Central memory CD8-positive, alpha-beta T cell (primary cell): Measurements from ENCODE around the gene DDX50.
"Not testable (repeated sequence)": the region's sequence is repeated elsewhere in the genome, so short reads cannot be mapped to it uniquely, and the experiment has no call there.

ENCODE experiments used
- ATAC-seq: fragments of 150-1000 bp; cut with Tn5 transposase; replicated peaks from 2 replicates; pipeline ENCODE4 v1.10.0; 2022; ENCODE audit warnings: mild to moderate bottlenecking, moderate FRiP score, moderate number of reproducible peaks; ENCODE audit not compliant: poor library complexity, severe bottlenecking; ENCODE audit errors: extremely low read depth
- DNase-seq, 2 donors: peaks; one replicate each; pipeline ENCODE4 v3.0.0; 2021; ENCODE audit warnings: low spot score in 2 of 2
- H3K27ac Mint-ChIP-seq: one replicate; pipeline ENCODE4 v1.8.0; 2022; ENCODE audit warnings: low read depth, mild to moderate bottlenecking, moderate library complexity, mixed read lengths
- H3K27me3 Mint-ChIP-seq: one replicate; pipeline ENCODE4 v1.8.0; 2022; ENCODE audit warnings: mixed read lengths
- H3K36me3 Mint-ChIP-seq: one replicate; pipeline ENCODE4 v1.8.0; 2022; ENCODE audit warnings: mild to moderate bottlenecking, moderate library complexity, mixed read lengths; ENCODE audit not compliant: insufficient read depth
- H3K4me1 Mint-ChIP-seq: one replicate; pipeline ENCODE4 v1.8.0; 2022; ENCODE audit warnings: mixed read lengths
- H3K4me3 Mint-ChIP-seq: one replicate; pipeline ENCODE4 v1.8.0; 2022; ENCODE audit warnings: mild to moderate bottlenecking, moderate library complexity, mixed read lengths
- H3K9me3 Mint-ChIP-seq: one replicate; pipeline ENCODE4 v1.8.0; 2022; ENCODE audit warnings: mixed read lengths

The DDX50 gene

DNA sequence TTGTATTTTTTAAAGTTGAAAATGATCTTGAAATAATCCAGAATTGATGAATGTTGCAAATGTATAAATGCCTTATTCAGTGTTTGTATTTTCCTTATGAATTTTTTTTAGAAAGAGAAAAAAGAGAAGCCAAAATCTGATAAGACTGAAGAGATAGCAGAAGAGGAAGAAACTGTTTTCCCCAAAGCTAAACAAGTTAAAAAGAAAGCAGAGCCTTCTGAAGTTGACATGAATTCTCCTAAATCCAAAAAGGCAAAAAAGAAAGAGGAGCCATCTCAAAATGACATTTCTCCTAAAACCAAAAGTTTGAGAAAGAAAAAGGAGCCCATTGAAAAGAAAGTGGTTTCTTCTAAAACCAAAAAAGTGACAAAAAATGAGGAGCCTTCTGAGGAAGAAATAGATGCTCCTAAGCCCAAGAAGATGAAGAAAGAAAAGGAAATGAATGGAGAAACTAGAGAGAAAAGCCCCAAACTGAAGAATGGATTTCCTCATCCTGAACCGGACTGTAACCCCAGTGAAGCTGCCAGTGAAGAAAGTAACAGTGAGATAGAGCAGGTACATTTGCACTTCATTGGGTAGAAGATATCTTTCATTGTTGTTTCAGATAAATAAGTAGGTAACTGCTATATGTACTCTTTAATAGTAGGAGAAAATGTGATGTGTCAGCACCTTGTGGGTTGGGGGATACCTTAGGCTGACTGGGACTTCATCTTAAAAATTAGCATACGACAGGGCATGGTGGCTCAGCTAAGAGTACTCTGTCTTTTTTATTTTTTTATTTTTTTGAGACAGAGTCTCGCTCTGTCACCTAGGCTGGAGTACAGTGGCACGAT is 58.8 kb downstream of the DDX50 start:
- Mint-ChIP-seq H3K27me3 (no peaks in the 10 kb centered on the region), H3K27ac (peak overlapping the region; percentile 53), H3K4me3 (peak overlapping the region; percentile 18), H3K36me3 (peaks cover 68% of the 10 kb centered on the region), H3K4me1 (peaks cover 45% of the 10 kb centered on the region), H3K9me3 (no peaks in the 10 kb centered on the region)
- ATAC-seq (no peak), DNase-seq (no peak)

GRCh38 chr10:68963151-68963550 is 62.0 kb downstream of the DDX50 start:
- ATAC-seq (no peak), DNase-seq (no peak)
- Mint-ChIP-seq H3K4me3 (no peak overlapping the region), H3K27me3 (no peaks in the 10 kb centered on the region), H3K4me1 (peaks cover 26% of the 10 kb centered on the region), H3K36me3 (peaks cover 83% of the 10 kb centered on the region), H3K27ac (no peak overlapping the region), H3K9me3 (no peaks in the 10 kb centered on the region)

DNA sequence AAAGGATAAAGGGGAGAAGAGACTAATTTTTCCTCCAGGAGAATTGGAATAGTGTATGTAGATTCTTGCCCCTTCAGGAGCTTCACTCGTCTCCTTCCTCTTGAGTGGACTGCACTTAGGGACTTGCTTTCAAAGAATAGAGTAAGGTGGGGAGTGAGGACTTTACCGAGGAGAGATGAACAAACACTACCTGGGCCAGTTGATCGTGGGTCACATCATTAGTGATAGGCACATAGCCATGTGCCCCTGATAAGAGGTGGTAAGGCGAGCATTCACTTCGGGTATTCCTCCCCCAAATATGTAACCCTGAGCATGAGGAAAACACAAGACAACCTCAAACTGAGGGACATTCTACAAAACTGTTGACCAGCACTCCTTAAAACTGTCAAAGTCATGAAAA is 72.9 kb downstream of the DDX50 start:
- Mint-ChIP-seq H3K4me3 (no peak overlapping the region), H3K36me3 (peaks cover 91% of the 10 kb centered on the region), H3K9me3 (no peaks in the 10 kb centered on the region), H3K4me1 (peaks cover 3% of the 10 kb centered on the region), H3K27me3 (no peaks in the 10 kb centered on the region), H3K27ac (no peak overlapping the region)
- ATAC-seq: no peak
- DNase-seq: no peak

DNA sequence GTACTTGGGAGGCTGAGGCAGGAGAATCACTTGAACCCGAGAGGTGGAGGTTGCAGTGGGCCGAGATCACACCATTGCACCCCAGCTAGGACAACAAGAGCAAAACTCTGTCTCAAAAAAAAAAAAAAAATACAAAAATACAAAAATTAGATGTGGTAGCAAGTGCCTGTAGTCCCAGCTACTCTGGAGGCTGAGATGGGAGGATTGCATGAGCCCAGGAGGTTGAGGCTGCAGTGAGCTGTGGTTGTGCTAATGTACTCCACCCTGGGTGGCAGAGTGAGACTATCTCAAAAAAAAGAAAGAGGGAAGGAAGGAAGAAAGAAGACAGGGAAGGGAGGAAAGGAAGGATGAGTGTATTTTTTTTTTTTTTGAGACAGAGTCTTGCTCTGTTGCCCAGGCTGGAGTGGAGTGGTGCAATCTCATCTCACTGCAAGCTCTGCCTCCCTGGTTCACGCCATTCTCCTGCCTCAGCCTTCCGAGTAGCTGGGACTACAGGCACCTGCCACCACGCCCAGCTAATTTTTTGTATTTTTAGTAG is 74.9 kb downstream of the DDX50 start:
- peaks cover 90% of the 10 kb centered on the region for H3K36me3 Mint-ChIP-seq
- peak overlapping the region; percentile 55 for H3K27ac Mint-ChIP-seq

DNA sequence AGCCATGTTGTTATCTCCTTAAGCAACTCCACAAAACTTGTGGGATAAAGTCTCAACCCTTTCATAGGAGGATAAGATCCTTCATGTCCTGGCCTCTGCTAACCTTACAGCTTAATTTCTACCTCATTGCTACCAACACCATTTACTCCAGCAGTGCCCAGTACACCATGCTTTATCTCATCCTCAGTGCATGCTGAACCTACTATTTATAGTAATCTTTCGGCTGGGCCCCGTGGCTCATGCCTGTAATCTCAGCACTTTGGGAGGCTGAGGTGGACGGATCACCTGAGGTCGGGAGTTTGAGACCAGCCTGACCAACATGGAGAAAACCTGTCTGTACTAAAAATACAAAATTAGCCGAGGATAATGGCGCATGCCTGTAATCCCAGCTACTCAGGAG is 78.6 kb downstream of the DDX50 start:
- H3K4me1 Mint-ChIP-seq, H3K27ac Mint-ChIP-seq, H3K27me3 Mint-ChIP-seq, ATAC-seq, DNase-seq, H3K9me3 Mint-ChIP-seq, H3K4me3 Mint-ChIP-seq: not testable (repeated sequence)
- peaks cover 74% of the 10 kb centered on the region for H3K36me3 Mint-ChIP-seq

More for the DNA sequence above, 74.9 kb downstream of the DDX50 start:
- not testable (repeated sequence) for H3K4me1 Mint-ChIP-seq, H3K4me3 Mint-ChIP-seq, DNase-seq, ATAC-seq, H3K27me3 Mint-ChIP-seq, H3K9me3 Mint-ChIP-seq

- ATAC-seq (peak; percentile 32), DNase-seq (no peak)
- Mint-ChIP-seq H3K27ac (no peak overlapping the region), H3K4me1 (peaks cover 6% of the 10 kb centered on the region), H3K4me3 (no peak overlapping the region), H3K27me3 (no peaks in the 10 kb centered on the region), H3K9me3 (no peaks in the 10 kb centered on the region), H3K36me3 (peaks cover 65% of the 10 kb centered on the region)
These were observed 80.0 kb downstream of the DDX50 start for GRCh38 chr10:68981074-68981473.

DNA sequence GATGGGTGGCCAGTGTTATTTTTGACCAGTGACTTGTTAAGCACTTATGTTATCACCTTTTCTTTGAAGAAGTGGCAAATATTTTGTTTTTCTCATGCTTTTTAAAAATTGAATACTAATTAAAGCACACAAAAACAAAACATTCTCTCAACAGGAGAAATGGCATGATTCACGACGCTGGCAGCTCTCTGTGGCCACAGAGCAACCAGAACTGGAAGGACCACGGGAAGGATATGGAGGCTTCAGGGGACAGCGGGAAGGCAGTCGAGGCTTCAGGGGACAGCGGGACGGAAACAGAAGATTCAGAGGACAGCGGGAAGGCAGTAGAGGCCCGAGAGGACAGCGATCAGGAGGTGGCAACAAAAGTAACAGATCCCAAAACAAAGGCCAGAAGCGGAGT is 81.3 kb downstream of the DDX50 start:
- peaks cover 56% of the 10 kb centered on the region for H3K36me3 Mint-ChIP-seq
- H3K27me3 Mint-ChIP-seq: no peaks in the 10 kb centered on the region
- H3K4me3 Mint-ChIP-seq: no peak overlapping the region
- H3K9me3 Mint-ChIP-seq: no peaks in the 10 kb centered on the region
- DNase-seq (no peak), ATAC-seq (no peak)
- H3K27ac Mint-ChIP-seq: no peak overlapping the region
- peaks cover 11% of the 10 kb centered on the region for H3K4me1 Mint-ChIP-seq

- DNase-seq (no peak), ATAC-seq (no peak)
- H3K4me3 Mint-ChIP-seq: peak overlapping the region; percentile 94
- no peaks in the 10 kb centered on the region for H3K27me3 Mint-ChIP-seq
- peaks cover 27% of the 10 kb centered on the region for H3K36me3 Mint-ChIP-seq
- peak overlapping the region; percentile 92 for H3K27ac Mint-ChIP-seq
- peaks cover 44% of the 10 kb centered on the region for H3K4me1 Mint-ChIP-seq
- no peaks in the 10 kb centered on the region for H3K9me3 Mint-ChIP-seq
These were observed 86.5 kb downstream of the DDX50 start for GRCh38 chr10:68987611-68988010.

DNA sequence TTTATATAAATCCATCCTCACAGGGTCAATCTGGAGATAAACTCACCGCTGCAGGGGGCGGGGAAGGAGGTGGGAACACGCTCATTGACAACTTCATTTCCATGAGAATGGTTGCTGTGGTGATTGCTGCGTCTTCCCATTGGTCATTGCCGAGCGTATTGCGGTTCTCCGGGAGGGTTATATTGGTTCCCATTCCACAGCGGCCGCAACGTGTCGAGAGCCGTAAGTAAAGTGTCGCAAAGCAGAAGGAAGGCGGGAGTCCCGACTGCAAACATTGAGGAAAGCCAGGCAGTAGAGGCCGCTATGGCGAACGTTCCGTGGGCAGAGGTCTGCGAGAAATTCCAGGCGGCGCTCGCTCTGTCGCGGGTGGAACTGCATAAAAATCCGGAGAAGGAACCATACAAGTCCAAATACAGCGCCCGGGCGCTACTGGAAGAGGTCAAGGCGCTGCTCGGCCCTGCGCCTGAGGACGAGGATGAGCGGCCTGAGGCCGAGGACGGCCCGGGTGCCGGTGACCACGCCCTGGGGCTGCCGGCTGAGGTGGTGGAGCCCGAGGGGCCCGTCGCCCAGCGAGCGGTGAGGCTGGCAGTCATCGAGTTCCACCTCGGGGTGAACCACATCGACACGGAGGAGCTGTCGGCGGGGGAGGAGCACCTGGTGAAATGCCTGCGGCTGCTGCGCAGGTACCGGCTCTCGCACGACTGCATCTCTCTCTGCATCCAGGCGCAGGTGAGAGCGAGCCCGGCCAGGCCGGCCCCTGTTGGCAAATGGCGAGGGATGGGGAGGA is 87.6 kb downstream of the DDX50 start, which contains the start of gene KIFBP:
Gene KIFBP, plus strand, starts transcription at position 274 of the 787 bp plus-strand sequence. Its CDS starts 30 bp downstream, at position 304.
- H3K9me3 Mint-ChIP-seq: no peaks in the 10 kb centered on the region
- H3K27me3 Mint-ChIP-seq: no peaks in the 10 kb centered on the region
- peaks cover 18% of the 10 kb centered on the region for H3K36me3 Mint-ChIP-seq
- peaks cover 52% of the 10 kb centered on the region for H3K4me1 Mint-ChIP-seq
- DNase-seq (peak; percentile 51 to 65), ATAC-seq (peak; percentile 76)
- H3K27ac Mint-ChIP-seq: peak within 1 kb of the TSS; percentile 92
- H3K4me3 Mint-ChIP-seq: peak within 1 kb of the TSS; percentile 94

GRCh38 chr10:68989317-68989990 is 88.3 kb downstream of the DDX50 start:
- H3K4me1 Mint-ChIP-seq: peaks cover 54% of the 10 kb centered on the region
- peak overlapping the region; percentile 94 for H3K4me3 Mint-ChIP-seq

DNA sequence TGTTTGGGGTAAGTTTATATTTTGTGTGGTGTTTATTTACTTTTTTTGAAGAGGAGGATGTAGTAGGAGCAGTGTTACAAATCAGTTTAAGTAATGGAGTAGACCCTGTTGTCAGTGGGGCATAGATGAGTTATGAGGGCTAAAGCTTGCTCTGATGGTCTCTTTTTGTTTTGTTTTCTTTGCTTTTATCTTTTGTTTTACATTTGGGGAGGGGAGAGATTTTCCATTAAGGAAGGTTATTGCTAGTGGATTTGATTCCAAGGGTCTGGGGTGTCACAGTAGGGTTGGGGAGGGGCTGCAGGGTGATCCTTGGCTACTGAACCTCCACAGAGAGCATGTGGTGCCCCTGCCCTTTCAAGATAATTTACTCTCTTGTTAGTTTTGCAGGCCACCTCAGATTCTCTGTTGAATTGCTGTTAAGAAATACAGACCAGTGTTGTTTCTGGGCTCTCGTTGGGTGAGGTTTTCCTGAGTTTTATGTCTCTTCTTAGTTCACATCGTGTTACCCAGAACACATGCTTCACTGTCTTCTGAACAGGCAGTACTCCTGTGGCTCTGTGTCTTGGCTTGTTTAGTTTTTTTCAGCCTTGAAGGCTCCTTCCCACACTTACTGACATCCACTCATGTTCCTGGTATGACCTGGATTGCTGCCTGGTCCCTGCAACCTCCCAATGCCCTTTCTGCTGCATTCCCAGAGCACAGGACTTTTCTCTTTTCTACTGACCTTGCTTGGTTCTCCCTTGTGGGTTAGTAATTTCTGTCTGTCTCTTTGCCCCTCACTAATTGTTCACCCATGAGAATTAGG is 91.7 kb downstream of the DDX50 start:
- Mint-ChIP-seq H3K27ac (peak overlapping the region; percentile 1), H3K4me1 (peaks cover 70% of the 10 kb centered on the region), H3K9me3 (no peaks in the 10 kb centered on the region), H3K4me3 (no peak overlapping the region), H3K27me3 (no peaks in the 10 kb centered on the region), H3K36me3 (peaks cover 11% of the 10 kb centered on the region)
- no peak for DNase-seq
- ATAC-seq: no peak

More at GRCh38 chr10:68989317-68989990, 88.3 kb downstream of the DDX50 start:
- Mint-ChIP-seq H3K36me3 (peaks cover 17% of the 10 kb centered on the region), H3K27me3 (no peaks in the 10 kb centered on the region), H3K27ac (peak overlapping the region; percentile 92), H3K9me3 (no peaks in the 10 kb centered on the region)
- ATAC-seq (no peak), DNase-seq (no peak)
